ENCODE measurements around the gene ENO1. TPM values are rescaled to one million over a fixed set of nuclear protein-coding genes. Genes with fewer than 3 reads are reported as not detected.

ENO1 gene
- total RNA-seq, 4 donors from 2014 or later: 954 to 1,668 (median 1,315) TPM

DNA sequence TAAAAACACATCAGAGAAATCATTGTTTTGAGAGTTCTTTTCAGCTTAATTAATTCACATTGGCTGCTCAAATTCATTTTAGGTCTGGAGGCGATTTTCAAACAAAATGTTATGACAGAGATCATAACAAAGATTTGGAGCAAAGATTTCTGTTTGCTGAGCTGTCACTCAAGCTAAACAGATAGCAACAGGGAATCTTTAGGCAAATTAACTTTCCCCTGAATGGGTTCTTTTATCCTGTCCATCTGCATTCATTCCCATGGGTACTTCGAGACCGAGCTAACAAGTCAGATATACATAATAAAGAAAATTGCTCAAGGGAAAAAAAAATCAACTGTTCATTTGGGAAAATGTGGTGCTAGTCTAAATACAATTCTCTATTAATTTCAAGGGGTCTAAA, 37.0 kb upstream of the ENO1 start:
- TF ChIP-seq CTCF (IDR thresholded peaks at IDR 0.05) (no peak), POLR2A (IDR thresholded peaks at IDR 0.05) (no peak)
- Histone ChIP-seq H3K4me3 (no peak overlapping the region), H3K36me3 (no peaks in the 10 kb centered on the region), H3K27ac (no peak overlapping the region), H3K4me1 (peaks cover 0 to 22% (median 10%) of the 10 kb centered on the region in 3 donors), H3K9me3 (no peaks in the 10 kb centered on the region), H3K27me3 (no peaks in the 10 kb centered on the region)
- intact Hi-C loops (cut with DNase I): loop anchor here (5.0 kb wide), 1 partner anchor 72 kb away; no protein-coding TSS in a partner anchor
- WGBS, 2 donors: 41 to 52% methylated on average over 3 of the region's 3 CpGs
- DNase-seq: no peak

DNA sequence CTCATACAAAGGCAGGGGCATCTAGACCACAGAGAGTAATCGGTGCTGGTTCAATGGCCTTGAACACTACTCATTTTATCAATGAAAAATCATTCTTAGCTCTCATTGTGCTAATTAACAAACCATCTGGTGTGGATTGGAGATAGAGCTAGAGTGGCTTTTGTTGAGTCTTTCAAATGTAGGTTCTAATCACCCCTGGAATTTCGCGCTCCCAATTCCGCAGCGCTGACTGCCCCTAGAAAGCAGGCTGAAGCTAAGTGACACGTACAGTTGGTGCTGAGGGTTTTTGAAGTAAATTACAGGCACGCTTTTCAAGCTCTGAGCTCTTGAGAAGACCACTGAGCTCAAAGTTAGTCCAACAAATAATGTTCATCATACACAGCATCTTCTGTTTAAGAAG, 36.0 kb upstream of the ENO1 start:
- Histone ChIP-seq H3K4me1 (peaks cover 0 to 22% (median 10%) of the 10 kb centered on the region in 3 donors), H3K9me3 (no peaks in the 10 kb centered on the region), H3K36me3 (no peaks in the 10 kb centered on the region), H3K27ac (no peak overlapping the region), H3K4me3 (no peak overlapping the region), H3K27me3 (no peaks in the 10 kb centered on the region)
- intact Hi-C loops (cut with DNase I): no loop called here
- 90 to 94% methylated on average over 6 to 7 of the region's 7 CpGs for WGBS, 2 donors
- TF ChIP-seq CTCF (IDR thresholded peaks at IDR 0.05) (no peak), POLR2A (IDR thresholded peaks at IDR 0.05) (no peak)
- DNase-seq: no peak

GRCh38 chr1:8913457-8913856, 35.0 kb upstream of the ENO1 start:
- Histone ChIP-seq H3K36me3 (no peaks in the 10 kb centered on the region), H3K4me1 (peaks cover 5 to 26% (median 10%) of the 10 kb centered on the region in 3 donors), H3K9me3 (no peaks in the 10 kb centered on the region), H3K27me3 (no peaks in the 10 kb centered on the region), H3K4me3 (no peak overlapping the region), H3K27ac (no peak overlapping the region)
- DNase-seq: no peak
- intact Hi-C loops (cut with DNase I): no loop called here
- TF ChIP-seq POLR2A (IDR thresholded peaks at IDR 0.05): no peak
- TF ChIP-seq CTCF (IDR thresholded peaks at IDR 0.05): no peak
- 71 to 74% methylated on average over 7 to 9 of the region's 9 CpGs for WGBS, 2 donors

DNA sequence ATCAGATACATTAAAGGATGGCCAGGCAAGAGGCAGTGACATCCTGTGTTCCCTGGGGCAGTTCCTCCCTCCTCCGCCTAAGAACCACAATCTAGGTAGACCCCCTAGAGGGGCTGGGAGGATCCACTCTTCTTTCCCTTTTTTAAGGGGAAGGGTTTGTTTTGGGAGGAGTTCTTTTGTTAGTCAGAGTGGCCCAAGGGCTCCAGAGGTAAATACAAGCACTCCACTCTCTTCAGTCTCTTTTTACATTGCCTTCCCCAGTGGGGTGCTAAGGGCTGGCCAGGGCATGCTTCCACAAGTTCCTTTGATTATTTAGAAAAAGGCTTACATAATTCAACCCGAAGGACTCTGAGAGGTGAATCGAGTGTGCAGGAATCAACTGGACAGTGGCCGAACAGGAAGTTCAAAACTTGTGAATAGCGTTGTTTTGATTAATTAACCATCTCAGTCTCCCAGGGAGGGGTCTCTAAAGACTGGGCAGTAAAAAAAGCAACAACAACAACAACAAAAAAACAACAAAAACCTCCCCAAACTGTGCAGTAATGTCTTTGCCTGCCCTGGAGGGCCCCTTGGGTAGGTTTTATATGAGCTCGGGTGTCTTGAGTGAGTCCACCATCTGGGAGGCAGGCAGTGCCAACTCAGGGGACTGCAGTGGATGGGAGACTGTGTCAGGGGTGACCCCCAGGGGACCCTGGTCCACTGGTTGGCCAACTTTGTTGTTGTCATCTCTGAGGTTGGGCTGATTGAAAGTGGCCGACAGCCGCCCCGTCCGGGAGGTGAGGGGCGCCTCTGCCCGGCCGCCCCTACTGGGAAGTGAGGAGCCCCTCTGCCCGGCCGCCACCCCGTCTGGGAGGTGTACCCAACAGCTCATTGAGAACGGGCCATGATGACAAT, 33.2 kb upstream of the ENO1 start:
- TF ChIP-seq CTCF (IDR thresholded peaks at IDR 0.05) (peak in 1 of 6 experiments; percentile 2), POLR2A (IDR thresholded peaks at IDR 0.05) (no peak)
- Histone ChIP-seq H3K36me3 (no peaks in the 10 kb centered on the region), H3K9me3 (no peaks in the 10 kb centered on the region), H3K27me3 (no peaks in the 10 kb centered on the region), H3K4me1 (peaks cover 11 to 34% (median 15%) of the 10 kb centered on the region in 3 donors), H3K4me3 (no peak overlapping the region), H3K27ac (peak overlapping the region in 3 of 4 donors; percentile 58 to 72 (median 65))
- 28 to 49% methylated on average over 5 to 6 of the region's 17 CpGs for WGBS, 2 donors
- intact Hi-C loops (cut with DNase I): no loop called here
- no peak for DNase-seq

GRCh38 chr1:8910914-8911313, 32.4 kb upstream of the ENO1 start:
- Histone ChIP-seq H3K27me3 (no peaks in the 10 kb centered on the region), H3K9me3 (no peaks in the 10 kb centered on the region), H3K4me3 (no peak overlapping the region), H3K27ac (peak overlapping the region in 2 of 4 donors; percentile 65 to 72), H3K36me3 (no peaks in the 10 kb centered on the region), H3K4me1 (peaks cover 11 to 39% (median 15%) of the 10 kb centered on the region in 3 donors)
- WGBS, 2 donors: 41 to 60% methylated on average over 5 to 6 of the region's 6 CpGs
- TF ChIP-seq CTCF (IDR thresholded peaks at IDR 0.05) (peak in 1 of 6 experiments; percentile 2), POLR2A (IDR thresholded peaks at IDR 0.05) (no peak)
- DNase-seq: no peak
- intact Hi-C loops (cut with DNase I): no loop called here
